HG02943 (cell line): ENCODE measurements around the gene NBEAL1.
"Not testable (repeated sequence)": the region's sequence is repeated elsewhere in the genome, so short reads cannot be mapped to it uniquely, and the experiment has no call there.

Source experiments
- ATAC-seq: cut with Tn5 transposase; IDR thresholded peaks from one replicate; pipeline ENCODE4 v1.9.1; 2021; ENCODE audit warnings: mild to moderate bottlenecking, low read depth, moderate library complexity; ENCODE audit not compliant: unreplicated experiment

NBEAL1 gene

GRCh38 chr2:203014456-203015199 is at the start of gene NBEAL1:
Gene NBEAL1 (plus strand): TSS chr2:203014875. CDS start chr2:203016385, 1,510 bp downstream.
- ATAC-seq, result peak; percentile 92

- no peak for ATAC-seq
These were observed 48.7 kb upstream of the NBEAL1 start for GRCh38 chr2:202965810-202966460.

GRCh38 chr2:202969404-202969803 is 45.3 kb upstream of the NBEAL1 start:
- ATAC-seq, result not testable (repeated sequence)

GRCh38 chr2:202976809-202977208 is 37.9 kb upstream of the NBEAL1 start:
- no peak for ATAC-seq

- ATAC-seq, result no peak
These were observed 31.7 kb upstream of the NBEAL1 start for GRCh38 chr2:202982779-202983491.

- no peak for ATAC-seq
These were observed 24.9 kb upstream of the NBEAL1 start for GRCh38 chr2:202989749-202990148.

GRCh38 chr2:202990501-202990900 is 24.2 kb upstream of the NBEAL1 start:
- ATAC-seq, result no peak

GRCh38 chr2:202997113-202997512 is 17.6 kb upstream of the NBEAL1 start:
- not testable (repeated sequence) for ATAC-seq

- ATAC-seq, result no peak
These were observed 12.4 kb upstream of the NBEAL1 start for GRCh38 chr2:203002054-203002821.

GRCh38 chr2:203003716-203004115 is 11.0 kb upstream of the NBEAL1 start:
- no peak for ATAC-seq

GRCh38 chr2:203016716-203017115 is 2.0 kb downstream of the NBEAL1 start:
- no peak for ATAC-seq

- no peak for ATAC-seq
These were observed 3.5 kb downstream of the NBEAL1 start for GRCh38 chr2:203018181-203018580.

GRCh38 chr2:203019142-203019541 is 4.5 kb downstream of the NBEAL1 start:
- ATAC-seq, result no peak

GRCh38 chr2:203021991-203022390 is 7.3 kb downstream of the NBEAL1 start:
- no peak for ATAC-seq

GRCh38 chr2:203022751-203023150 is 8.1 kb downstream of the NBEAL1 start:
- no peak for ATAC-seq

GRCh38 chr2:203025592-203025991 is 10.9 kb downstream of the NBEAL1 start:
- ATAC-seq, result no peak

GRCh38 chr2:203030545-203030944 is 15.9 kb downstream of the NBEAL1 start:
- ATAC-seq, result no peak

GRCh38 chr2:203030991-203031390 is 16.3 kb downstream of the NBEAL1 start:
- no peak for ATAC-seq

- no peak for ATAC-seq
These were observed 18.7 kb downstream of the NBEAL1 start for GRCh38 chr2:203033395-203033794.

GRCh38 chr2:203035879-203036470 is 21.3 kb downstream of the NBEAL1 start:
- no peak for ATAC-seq
